ENCODE results near the gene IGSF11.
"Not testable (repeated sequence)": the region's sequence is repeated elsewhere in the genome, so short reads cannot be mapped to it uniquely, and the experiment has no call there.

Gene IGSF11

GRCh38 chr3:118990823-118991560, 43.7 kb downstream of the IGSF11 start:
- no peak for DNase-seq (ENCODE audit: low read depth in 1 of 2, low spot score in 1 of 2)

GRCh38 chr3:118988198-118989130, 46.2 kb downstream of the IGSF11 start:
- no peak for DNase-seq (ENCODE audit: low read depth in 1 of 2, low spot score in 1 of 2)

- DNase-seq (ENCODE audit: low read depth in 1 of 2, low spot score in 1 of 2) = no peak
Measured at GRCh38 chr3:118987477-118987876, 47.2 kb downstream of the IGSF11 start.

GRCh38 chr3:118986734-118987133, 47.9 kb downstream of the IGSF11 start:
- DNase-seq (ENCODE audit: low read depth in 1 of 2, low spot score in 1 of 2) = no peak

- no peak for DNase-seq (ENCODE audit: low read depth in 1 of 2, low spot score in 1 of 2)
Measured at GRCh38 chr3:118984699-118985098, 49.9 kb downstream of the IGSF11 start.

- DNase-seq (ENCODE audit: low read depth in 1 of 2, low spot score in 1 of 2) = no peak
Measured at GRCh38 chr3:118981494-118982134, 53.0 kb downstream of the IGSF11 start.

- DNase-seq (ENCODE audit: low read depth in 1 of 2, low spot score in 1 of 2) = no peak
Measured at GRCh38 chr3:118980832-118981231, 53.8 kb downstream of the IGSF11 start.

- DNase-seq (ENCODE audit: low read depth in 1 of 2, low spot score in 1 of 2) = no peak
Measured at GRCh38 chr3:118978393-118978758, 56.3 kb downstream of the IGSF11 start.

GRCh38 chr3:118977671-118978392, 56.8 kb downstream of the IGSF11 start:
- no peak for DNase-seq (ENCODE audit: low read depth in 1 of 2, low spot score in 1 of 2)

- no peak for DNase-seq (ENCODE audit: low read depth in 1 of 2, low spot score in 1 of 2)
Measured at GRCh38 chr3:118977118-118977517, 57.5 kb downstream of the IGSF11 start.

GRCh38 chr3:118975476-118975875, 59.2 kb downstream of the IGSF11 start:
- not testable (repeated sequence) for DNase-seq (ENCODE audit: low read depth in 1 of 2, low spot score in 1 of 2)

- DNase-seq (ENCODE audit: low read depth in 1 of 2, low spot score in 1 of 2) = no peak
Measured at GRCh38 chr3:118974356-118975097, 60.1 kb downstream of the IGSF11 start.

- DNase-seq (ENCODE audit: low read depth in 1 of 2, low spot score in 1 of 2) = no peak
Measured at GRCh38 chr3:118973050-118973449, 61.6 kb downstream of the IGSF11 start.

GRCh38 chr3:118970819-118971218, 63.8 kb downstream of the IGSF11 start:
- no peak for DNase-seq (ENCODE audit: low read depth in 1 of 2, low spot score in 1 of 2)

- DNase-seq (ENCODE audit: low read depth in 1 of 2, low spot score in 1 of 2) = no peak
Measured at GRCh38 chr3:118968640-118969039, 66.0 kb downstream of the IGSF11 start.

- no peak for DNase-seq (ENCODE audit: low read depth in 1 of 2, low spot score in 1 of 2)
Measured at GRCh38 chr3:118968111-118968510, 66.5 kb downstream of the IGSF11 start.

- DNase-seq (ENCODE audit: low read depth in 1 of 2, low spot score in 1 of 2) = no peak
Measured at GRCh38 chr3:118966700-118967099, 67.9 kb downstream of the IGSF11 start.

- no peak for DNase-seq (ENCODE audit: low read depth in 1 of 2, low spot score in 1 of 2)
Measured at GRCh38 chr3:118963711-118964110, 70.9 kb downstream of the IGSF11 start.

- DNase-seq (ENCODE audit: low read depth in 1 of 2, low spot score in 1 of 2) = no peak
Measured at GRCh38 chr3:118960876-118961450, 73.7 kb downstream of the IGSF11 start.

GRCh38 chr3:118955914-118956556, 78.6 kb downstream of the IGSF11 start:
- DNase-seq (ENCODE audit: low read depth in 1 of 2, low spot score in 1 of 2) = no peak

All from activated T-helper 1 cell treated with anti-CD3 and anti-CD28 coated beads, Interleukin-2, amount 50 U/mL, for 16 hours (primary cell).